Measurements from ENCODE around the gene SETD3.
A peak's percentile ranks its signal among the peaks of the same experiment; 100 is the strongest.

The SETD3 gene

DNA sequence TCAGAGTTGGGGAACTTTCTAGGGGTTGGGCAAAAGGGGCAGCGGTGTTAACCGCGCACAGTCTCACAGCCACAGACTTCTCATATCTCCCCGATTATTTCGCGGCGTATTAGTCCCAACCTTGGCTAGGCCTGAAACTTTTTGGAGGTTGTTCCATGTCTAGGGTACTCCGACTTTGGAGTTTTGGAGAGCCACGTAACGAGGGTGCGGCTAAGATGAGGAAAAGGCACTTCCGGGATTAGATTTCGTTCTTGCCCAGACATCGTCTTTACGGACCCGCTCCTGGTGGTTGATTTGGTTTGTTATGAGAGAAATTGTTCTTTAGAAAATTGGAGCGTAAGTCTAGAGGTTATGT lies 1.1 kb upstream of the SETD3 start:
- DNase-seq: peak in 1 of 2 donors; percentile 14

GRCh38 chr14:99480917-99481744 lies 472 bp upstream of the SETD3 start, which contains the start of gene CCNK:
TSS of gene CCNK (plus strand) at chr14:99481409. CDS start at chr14:99492678, 11,269 bp downstream.
- peak; percentile 100 for DNase-seq

DNA sequence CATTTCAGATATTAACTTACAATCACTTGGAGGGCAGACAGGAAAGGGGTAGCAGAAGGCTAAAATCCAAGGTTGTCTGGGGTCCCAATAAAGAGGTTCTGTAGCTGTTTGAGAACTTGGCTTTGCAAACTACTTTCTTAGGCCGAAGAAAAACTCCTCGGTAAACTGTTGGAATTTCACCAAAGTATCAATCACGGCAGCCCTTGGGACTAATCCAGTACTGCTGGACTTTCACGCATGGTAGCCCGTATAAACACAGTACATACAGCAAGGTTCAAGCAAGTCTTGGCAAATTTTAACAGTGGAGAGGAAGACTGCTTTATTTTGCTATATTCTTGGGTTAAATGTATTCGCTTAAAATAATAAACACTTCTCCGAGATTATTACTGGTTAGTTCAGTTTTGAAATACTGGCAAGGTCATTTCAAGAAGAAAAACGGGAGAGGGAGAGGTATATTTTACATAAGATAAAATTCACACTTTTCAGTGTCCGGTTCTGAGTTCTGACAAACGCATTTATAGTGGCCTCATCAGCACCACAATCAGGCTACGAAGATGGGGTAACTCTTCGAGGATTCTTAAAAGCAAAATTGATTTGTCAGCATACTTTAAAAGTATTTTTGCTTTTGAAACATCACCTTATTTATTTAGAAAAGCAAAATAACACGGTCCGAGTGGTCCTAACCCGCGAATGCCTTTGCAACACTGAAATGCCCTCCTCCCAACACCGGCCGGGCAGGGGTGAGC lies 1.3 kb downstream of the SETD3 start:
- DNase-seq: no peak

GRCh38 chr14:99478128-99478527 lies 2.5 kb downstream of the SETD3 start:
- DNase-seq: no peak

- no peak for DNase-seq
Measured at GRCh38 chr14:99476864-99477263, 3.8 kb downstream of the SETD3 start.

DNA sequence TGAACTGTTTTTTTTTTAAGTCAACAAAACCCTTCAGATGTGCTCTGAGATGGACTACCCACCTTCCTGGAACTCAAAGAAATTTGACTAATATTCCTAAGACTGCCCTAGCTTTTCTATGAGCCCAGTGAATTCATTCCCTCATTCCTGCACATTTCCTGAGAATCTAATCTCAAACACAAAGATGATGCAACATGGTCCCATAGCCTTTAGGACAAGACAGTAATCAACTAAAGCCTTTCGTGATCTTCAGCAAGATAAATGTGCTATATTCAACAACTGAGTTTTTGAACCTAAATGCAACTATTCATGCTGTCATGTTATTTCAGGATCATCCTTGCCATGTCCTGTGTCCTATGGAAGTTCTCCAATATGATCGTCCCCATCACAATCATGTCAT lies 5.0 kb downstream of the SETD3 start:
- no peak for DNase-seq

GRCh38 chr14:99475179-99475578 lies 5.5 kb downstream of the SETD3 start:
- no peak for DNase-seq

DNA sequence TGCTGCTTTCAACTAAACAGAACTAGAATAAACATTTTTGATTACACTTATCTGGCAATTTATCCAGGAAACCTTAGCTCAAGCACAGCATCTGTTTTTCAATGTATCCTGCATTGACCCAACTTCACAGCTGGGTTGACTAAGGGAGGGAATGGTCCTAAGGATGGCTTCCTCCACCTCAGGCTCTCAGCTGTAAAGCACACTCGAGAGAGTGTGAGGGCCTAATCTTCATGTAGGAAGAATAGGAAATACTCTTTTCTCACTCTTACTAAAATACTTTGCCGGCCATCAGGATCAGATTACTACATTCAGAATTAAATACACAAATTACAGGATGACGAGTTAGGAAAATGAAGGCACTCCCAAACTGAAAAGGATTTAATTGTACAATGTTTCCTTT lies 7.2 kb downstream of the SETD3 start:
- no peak for DNase-seq

DNA sequence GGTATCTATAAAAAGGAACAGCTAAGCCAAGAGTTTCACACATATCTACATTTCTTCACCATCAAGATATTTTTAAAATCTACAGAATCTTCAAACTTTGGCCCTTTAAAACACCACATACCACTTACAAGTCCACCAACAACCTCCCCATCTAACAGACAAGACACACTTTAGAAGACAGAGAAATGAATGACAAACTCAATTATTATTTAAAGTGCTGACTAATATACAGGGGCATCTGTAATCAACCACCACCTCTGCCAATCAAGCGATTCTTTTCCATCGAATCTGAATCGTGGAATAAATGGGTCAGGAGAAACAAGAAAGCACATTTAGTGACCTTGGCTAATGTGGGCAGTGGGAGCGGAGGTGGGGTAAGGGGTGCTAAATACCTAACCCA lies 7.7 kb downstream of the SETD3 start:
- DNase-seq: no peak

DNA sequence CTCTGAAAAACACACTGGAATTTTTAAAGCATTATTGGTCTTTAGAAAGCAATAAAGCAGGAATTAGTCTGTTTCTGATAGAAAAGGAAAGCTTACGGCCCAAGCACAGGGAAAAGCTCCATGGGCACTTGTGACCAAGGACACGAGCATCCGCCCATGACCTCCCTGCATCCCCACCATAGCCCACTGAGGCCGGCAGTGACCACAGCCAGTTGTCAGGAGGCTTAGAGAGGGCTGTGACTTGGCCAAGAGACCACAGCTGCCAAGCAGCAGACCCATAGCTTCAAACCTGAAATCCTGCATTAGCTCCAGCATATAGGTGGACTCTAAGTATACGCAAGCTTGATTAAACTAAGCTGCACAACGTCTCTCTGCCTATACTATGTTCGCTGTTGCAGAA lies 8.9 kb downstream of the SETD3 start:
- DNase-seq: no peak

GRCh38 chr14:99468836-99469592 lies 11.6 kb downstream of the SETD3 start:
- DNase-seq: no peak

DNA sequence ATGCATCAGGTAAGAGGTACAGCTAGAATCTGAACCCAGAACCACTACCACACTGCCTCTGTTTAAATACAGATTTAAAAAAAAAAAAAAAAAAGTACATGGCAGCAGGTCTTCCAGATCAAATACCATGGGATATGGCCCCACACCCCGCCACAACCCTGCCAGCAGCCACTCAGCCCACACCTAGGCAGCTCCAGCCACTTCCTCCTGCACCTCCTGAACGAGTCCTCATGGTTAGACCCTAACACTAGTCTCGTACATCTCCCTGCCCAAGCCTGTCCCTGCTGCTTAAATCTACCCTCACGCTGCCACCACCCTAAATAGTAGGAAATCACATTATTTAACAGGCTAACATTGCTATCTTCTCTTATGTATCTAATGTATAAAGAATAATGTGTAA lies 12.6 kb downstream of the SETD3 start:
- no peak for DNase-seq

- no peak for DNase-seq
Measured at GRCh38 chr14:99467336-99468078, 13.2 kb downstream of the SETD3 start.

- no peak for DNase-seq
Measured at GRCh38 chr14:99466758-99467157, 13.9 kb downstream of the SETD3 start.

DNA sequence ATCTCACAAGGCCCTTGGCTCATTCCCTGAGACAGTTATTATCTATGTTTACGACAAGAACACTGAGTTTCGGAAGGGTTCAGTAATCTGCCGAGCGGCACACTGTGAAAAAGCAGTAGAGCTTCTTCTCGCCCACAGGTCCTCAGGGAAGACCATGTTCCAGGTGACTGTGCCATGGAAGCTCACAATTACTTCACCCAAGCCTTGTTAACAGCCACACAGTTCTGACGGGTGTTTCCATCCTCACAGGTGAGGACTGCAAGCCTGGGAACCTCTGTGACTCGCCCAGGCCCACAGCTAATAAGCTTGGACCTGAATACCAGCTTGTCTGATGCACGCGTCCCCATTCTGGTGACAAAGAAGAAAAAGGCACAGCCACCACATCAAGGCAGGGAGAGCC lies 15.4 kb downstream of the SETD3 start:
- no peak for DNase-seq

GRCh38 chr14:99463974-99464373 lies 16.7 kb downstream of the SETD3 start:
- DNase-seq: no peak

GRCh38 chr14:99462210-99462609 lies 18.4 kb downstream of the SETD3 start:
- no peak for DNase-seq

DNA sequence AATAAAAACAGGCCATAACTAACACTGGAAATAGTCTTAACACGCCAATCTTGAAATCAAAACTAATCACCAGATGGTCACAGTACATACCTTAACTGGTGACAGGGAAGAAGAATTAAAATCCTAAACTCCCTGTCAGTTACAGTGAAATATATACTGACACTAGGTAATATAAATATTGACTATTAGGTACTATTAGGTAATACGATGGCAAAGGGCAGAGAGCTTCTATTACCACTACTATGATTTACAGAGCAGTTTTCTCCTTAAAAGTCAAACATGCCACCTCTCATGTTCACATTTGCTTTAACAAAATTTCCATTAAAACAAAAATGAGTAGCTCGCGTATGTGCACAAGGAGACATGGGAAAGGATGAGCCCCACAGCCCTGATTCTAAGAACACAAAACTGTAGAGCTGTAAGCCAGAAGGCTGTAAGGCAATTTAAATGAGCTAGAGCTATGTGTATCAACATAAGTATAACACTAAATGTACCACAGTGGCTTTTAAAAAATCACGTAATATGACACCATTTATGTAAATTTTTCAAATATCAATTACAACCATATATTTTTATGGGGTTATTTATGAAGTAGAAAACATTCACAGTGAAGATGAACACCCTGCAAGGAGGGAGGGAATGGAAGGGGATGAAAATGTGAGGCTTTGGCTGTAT lies 19.1 kb downstream of the SETD3 start:
- DNase-seq: no peak

- DNase-seq: no peak
Measured at GRCh38 chr14:99460793-99461192, 19.9 kb downstream of the SETD3 start.

DNA sequence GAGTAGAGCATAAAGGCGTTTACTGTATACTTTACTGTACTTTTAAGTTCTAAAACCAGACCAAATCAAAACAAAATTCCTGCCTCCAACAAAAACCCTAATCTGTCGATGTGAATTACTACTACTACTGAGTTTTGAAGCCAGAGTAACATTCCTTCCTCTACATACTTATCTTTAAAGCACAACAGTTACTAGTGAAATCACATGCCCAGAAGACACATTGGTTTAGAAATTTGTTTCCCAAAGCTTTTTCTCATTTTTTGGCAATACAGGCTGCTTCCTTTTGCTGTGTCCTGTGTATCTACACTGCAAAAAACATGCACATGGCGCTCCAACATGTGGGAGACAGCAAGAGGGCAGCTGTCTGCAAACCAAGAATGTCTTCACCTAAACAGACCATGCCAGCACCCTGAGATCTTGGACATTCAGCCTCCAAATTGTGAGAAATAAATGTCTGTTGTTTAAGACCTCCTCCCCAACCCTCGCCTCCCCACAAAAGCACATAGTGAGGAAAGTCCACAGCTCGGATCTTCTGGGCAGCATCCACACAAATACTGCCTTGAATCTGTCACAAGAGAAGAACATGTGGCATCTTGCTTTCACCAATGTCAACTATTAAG lies 21.1 kb downstream of the SETD3 start:
- DNase-seq: no peak

- no peak for DNase-seq
Measured at GRCh38 chr14:99454246-99454645, 26.4 kb downstream of the SETD3 start.

DNA sequence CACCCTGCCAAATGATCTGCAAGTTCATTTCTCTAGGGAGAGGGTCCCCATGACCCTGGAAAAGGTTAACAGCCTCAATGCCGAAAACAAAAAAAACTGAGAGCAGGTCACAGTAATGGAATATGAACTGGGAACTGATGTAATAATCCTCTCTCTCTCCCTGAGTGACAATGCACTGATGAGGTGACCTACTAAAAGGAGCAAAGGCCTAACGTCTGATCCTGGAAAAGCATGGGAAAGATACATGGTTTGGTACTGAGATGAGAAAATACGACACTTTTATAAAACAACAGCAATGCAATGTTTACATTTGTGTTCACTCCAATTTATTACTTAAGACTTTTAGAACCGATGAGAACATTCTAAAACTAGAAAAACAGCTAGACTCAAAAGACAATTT lies 27.7 kb downstream of the SETD3 start:
- DNase-seq: no peak
